Osteoblast (primary cell): ENCODE measurements around the gene LMO7. TPM values are rescaled to one million over a fixed set of nuclear protein-coding genes. Genes with fewer than 3 reads are reported as not detected.
A peak's percentile ranks its signal among the peaks of the same experiment; 100 is the strongest.

Experiments
- DNase-seq: peaks from one replicate; pipeline ENCODE4 v3.0.0; 2011; ENCODE audit warnings: low spot score, mixed read lengths; ENCODE audit not compliant: insufficient read length; ENCODE audit errors: missing footprints
- H2AFZ ChIP-seq: 2 replicates; pipeline ENCODE4 v1.6.0; 2011; ENCODE audit warnings: mild to moderate bottlenecking, low read length
- H3K27ac ChIP-seq: 2 replicates; pipeline ENCODE4 v1.5.1; 2011; ENCODE audit warnings: mild to moderate bottlenecking, low read depth, low read length, moderate library complexity
- H3K27me3 ChIP-seq: 2 replicates; pipeline ENCODE4 v1.6.0; 2012; ENCODE audit warnings: mild to moderate bottlenecking, control low read depth, inconsistent platforms, low read length, moderate library complexity; ENCODE audit not compliant: insufficient read depth
- H3K36me3 ChIP-seq: 2 replicates; pipeline ENCODE4 v1.5.1; 2011; ENCODE audit warnings: mild to moderate bottlenecking, low read length, control low read depth, moderate library complexity; ENCODE audit not compliant: insufficient read depth
- H3K4me1 ChIP-seq: 2 replicates; pipeline ENCODE4 v1.5.1; 2011; ENCODE audit warnings: mild to moderate bottlenecking, low read length, control low read depth, moderate library complexity; ENCODE audit not compliant: insufficient read depth
- H3K4me2 ChIP-seq: 2 replicates; pipeline ENCODE4 v1.6.0; 2011; ENCODE audit warnings: mild to moderate bottlenecking, low read length; ENCODE audit not compliant: insufficient read depth
- H3K4me3 ChIP-seq: fragments of 200-600 bp; sonication (generic); 3 replicates; pipeline ENCODE4 v1.5.1; 2012; ENCODE audit warnings: mild to moderate bottlenecking, low read length, inconsistent platforms; ENCODE audit not compliant: insufficient read depth
- H3K79me2 ChIP-seq: 2 replicates; pipeline ENCODE4 v1.6.0; 2012; ENCODE audit warnings: mild to moderate bottlenecking, low read length, control low read depth, inconsistent platforms; ENCODE audit not compliant: insufficient read depth
- H3K9me3 ChIP-seq: 2 replicates; pipeline ENCODE4 v1.5.1; 2011; ENCODE audit warnings: low read depth, low read length, control low read depth
- H4K20me1 ChIP-seq: 2 replicates; pipeline ENCODE4 v1.6.0; 2012; ENCODE audit warnings: mild to moderate bottlenecking, low read length, control low read depth; ENCODE audit not compliant: insufficient read depth
- total RNA-seq: library from RNA; depleted of rRNA; stranded (reverse); fragments of >200 nt; gene quantifications from 2 replicates; pipeline ENCODE4 v1.2.3, GENCODE V29; 2012
- TF ChIP-seq, protein P1 (sequence below): IDR thresholded peaks from 2 replicates; pipeline ENCODE4 v1.5.1; 2011; ENCODE audit warnings: mild to moderate bottlenecking, low read depth, low read length, moderate library complexity; ENCODE audit errors: extremely low read depth

Gene LMO7
- total RNA-seq, 1 donor, result 536 TPM

DNA sequence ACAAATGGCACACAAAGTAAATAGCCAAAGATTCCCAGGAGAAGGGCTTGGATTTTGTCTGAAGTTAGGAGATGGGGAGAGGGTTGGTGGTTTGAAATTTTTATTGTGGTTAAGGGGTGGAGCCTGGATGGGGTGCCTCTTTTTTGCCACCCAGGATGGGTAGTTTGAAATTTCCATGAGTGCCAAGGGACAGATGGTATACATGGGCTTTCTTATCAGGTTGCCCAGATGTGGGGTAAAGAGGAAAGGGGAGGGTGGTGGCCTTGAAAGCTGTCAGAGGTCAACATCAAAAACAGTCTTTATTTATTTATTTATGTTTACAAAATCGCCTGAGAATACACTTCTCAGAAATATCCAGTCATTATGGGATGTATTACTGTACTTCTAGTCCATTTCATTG is 46.2 kb downstream of the LMO7 start:
- H3K4me1 ChIP-seq, result peaks cover 55% of the 10 kb centered on the region
- TF ChIP-seq, protein P1, sequence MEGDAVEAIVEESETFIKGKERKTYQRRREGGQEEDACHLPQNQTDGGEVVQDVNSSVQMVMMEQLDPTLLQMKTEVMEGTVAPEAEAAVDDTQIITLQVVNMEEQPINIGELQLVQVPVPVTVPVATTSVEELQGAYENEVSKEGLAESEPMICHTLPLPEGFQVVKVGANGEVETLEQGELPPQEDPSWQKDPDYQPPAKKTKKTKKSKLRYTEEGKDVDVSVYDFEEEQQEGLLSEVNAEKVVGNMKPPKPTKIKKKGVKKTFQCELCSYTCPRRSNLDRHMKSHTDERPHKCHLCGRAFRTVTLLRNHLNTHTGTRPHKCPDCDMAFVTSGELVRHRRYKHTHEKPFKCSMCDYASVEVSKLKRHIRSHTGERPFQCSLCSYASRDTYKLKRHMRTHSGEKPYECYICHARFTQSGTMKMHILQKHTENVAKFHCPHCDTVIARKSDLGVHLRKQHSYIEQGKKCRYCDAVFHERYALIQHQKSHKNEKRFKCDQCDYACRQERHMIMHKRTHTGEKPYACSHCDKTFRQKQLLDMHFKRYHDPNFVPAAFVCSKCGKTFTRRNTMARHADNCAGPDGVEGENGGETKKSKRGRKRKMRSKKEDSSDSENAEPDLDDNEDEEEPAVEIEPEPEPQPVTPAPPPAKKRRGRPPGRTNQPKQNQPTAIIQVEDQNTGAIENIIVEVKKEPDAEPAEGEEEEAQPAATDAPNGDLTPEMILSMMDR, result no peak
- no peaks in the 10 kb centered on the region for H3K27me3 ChIP-seq
- H4K20me1 ChIP-seq, result peaks cover 87% of the 10 kb centered on the region
- H3K4me2 ChIP-seq, result no peak overlapping the region
- peaks cover 37% of the 10 kb centered on the region for H3K36me3 ChIP-seq
- no peaks in the 10 kb centered on the region for H3K9me3 ChIP-seq
- H3K27ac ChIP-seq, result no peak overlapping the region
- no peak overlapping the region for H2AFZ ChIP-seq
- H3K79me2 ChIP-seq, result peaks cover 96% of the 10 kb centered on the region
- no peak for DNase-seq
- no peak overlapping the region for H3K4me3 ChIP-seq

- peak overlapping the region; percentile 25 for H3K4me3 ChIP-seq
- peaks cover 32% of the 10 kb centered on the region for H3K36me3 ChIP-seq
- no peak overlapping the region for H2AFZ ChIP-seq
These were observed 49.1 kb downstream of the LMO7 start for GRCh38 chr13:75685239-75685697.

DNA sequence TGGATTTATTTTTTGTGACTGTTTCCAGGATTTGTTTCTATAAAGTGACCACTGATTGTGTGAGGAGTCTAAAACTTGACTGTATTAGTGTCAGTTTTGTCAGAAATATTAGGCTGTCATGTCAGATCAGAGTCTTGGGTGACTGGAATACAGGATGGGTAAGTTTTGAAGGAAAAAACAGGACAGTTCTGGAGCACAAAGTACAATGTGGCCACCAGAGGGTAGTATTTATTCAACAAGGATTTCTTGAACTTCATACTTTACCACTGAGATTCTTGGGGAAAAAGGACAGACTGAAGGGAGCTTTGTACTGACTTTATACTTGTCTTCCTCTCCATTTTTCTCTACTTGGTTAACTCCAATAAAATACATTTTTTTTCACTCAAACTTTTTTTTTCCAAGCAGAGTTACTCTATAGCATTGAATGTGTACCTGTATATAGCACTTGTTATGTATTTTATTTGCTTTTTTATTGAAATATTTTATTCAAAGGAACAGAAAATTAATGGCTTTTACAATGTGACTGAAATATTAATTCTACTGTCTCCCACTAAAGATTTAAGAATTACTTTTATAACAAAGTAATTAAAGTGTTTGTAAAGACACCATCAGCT is 51.1 kb downstream of the LMO7 start:
- peaks cover 98% of the 10 kb centered on the region for H3K4me1 ChIP-seq
- H4K20me1 ChIP-seq, result peaks cover 96% of the 10 kb centered on the region
- peak overlapping the region; percentile 74 for H3K27ac ChIP-seq

More at GRCh38 chr13:75685239-75685697, 49.1 kb downstream of the LMO7 start:
- Histone ChIP-seq H3K9me3 (no peaks in the 10 kb centered on the region), H3K27ac (peak overlapping the region; percentile 74), H3K27me3 (no peaks in the 10 kb centered on the region), H3K4me1 (peaks cover 83% of the 10 kb centered on the region), H4K20me1 (peaks cover 95% of the 10 kb centered on the region), H3K4me2 (peak overlapping the region; percentile 63), H3K79me2 (peaks cover 100% of the 10 kb centered on the region)
- TF ChIP-seq, protein P1, result peak; percentile 50
- DNase-seq, result no peak

GRCh38 chr13:75689686-75690085 is 53.6 kb downstream of the LMO7 start:
- Histone ChIP-seq H2AFZ (no peak overlapping the region), H3K4me2 (peak overlapping the region; percentile 8), H3K36me3 (peaks cover 59% of the 10 kb centered on the region), H3K79me2 (peaks cover 99% of the 10 kb centered on the region), H4K20me1 (peaks cover 99% of the 10 kb centered on the region), H3K4me1 (peaks cover 93% of the 10 kb centered on the region), H3K27ac (peak overlapping the region; percentile 69), H3K4me3 (no peak overlapping the region), H3K27me3 (no peaks in the 10 kb centered on the region), H3K9me3 (no peaks in the 10 kb centered on the region)
- TF ChIP-seq, protein P1, result no peak
- DNase-seq, result peak; percentile 69

More for the DNA sequence above, 51.1 kb downstream of the LMO7 start:
- TF ChIP-seq, protein P1, result peak; percentile 58
- H3K27me3 ChIP-seq, result no peaks in the 10 kb centered on the region
- H3K4me3 ChIP-seq, result no peak overlapping the region
- H3K79me2 ChIP-seq, result peaks cover 99% of the 10 kb centered on the region
- H3K36me3 ChIP-seq, result peaks cover 34% of the 10 kb centered on the region
- H2AFZ ChIP-seq, result no peak overlapping the region
- DNase-seq, result no peak
- no peaks in the 10 kb centered on the region for H3K9me3 ChIP-seq
- no peak overlapping the region for H3K4me2 ChIP-seq
